ENCODE results near the gene PAK2.
"Not testable (repeated sequence)": the region's sequence is repeated elsewhere in the genome, so short reads cannot be mapped to it uniquely, and the experiment has no call there.

PAK2 gene

DNA sequence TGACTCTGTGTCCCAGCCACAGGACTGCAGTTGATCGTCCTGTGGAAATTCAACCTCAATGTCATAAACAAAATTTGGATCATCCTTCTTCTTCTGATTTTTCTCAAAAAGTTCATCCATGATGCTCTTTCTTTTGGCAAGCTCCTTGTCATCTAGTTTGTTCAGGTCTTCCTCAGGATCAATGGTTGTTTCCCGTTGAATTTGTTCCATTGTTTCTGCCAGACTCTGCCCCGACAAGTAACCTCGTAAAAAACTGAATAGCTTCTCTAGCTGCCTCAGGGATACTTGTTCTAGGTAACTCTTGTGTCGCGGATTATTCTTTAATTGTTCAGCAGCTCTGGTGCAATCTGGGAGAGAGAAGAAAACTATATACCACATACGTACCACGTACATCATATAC lies 32.1 kb upstream of the PAK2 start:
- Histone ChIP-seq H3K36me3 (ENCODE audit: control insufficient read depth, insufficient read depth, low read length) (no peaks in the 10 kb centered on the region), H2AK5ac (ENCODE audit: low read length) (no peak overlapping the region), H3K4ac (ENCODE audit: low read depth, low read length) (no peak overlapping the region), H2BK5ac (ENCODE audit: low read length) (no peak overlapping the region), H3K18ac (ENCODE audit: low read length) (no peak overlapping the region), H3K27ac (ENCODE audit: low read depth, low read length) (no peak overlapping the region), H3K79me1 (ENCODE audit: low read length) (no peaks in the 10 kb centered on the region), H3K4me2 (ENCODE audit: low read length) (no peak overlapping the region), H3K56ac (ENCODE audit: low read length) (no peak overlapping the region), H2BK120ac (ENCODE audit: low read depth, low read length) (no peak overlapping the region), H3K4me3 (ENCODE audit: low read length) (no peak overlapping the region), H4K5ac (ENCODE audit: low read length) (no peak overlapping the region), H3K4me1 (ENCODE audit: control insufficient read depth, low read depth, low read length) (no peaks in the 10 kb centered on the region), H3K79me2 (ENCODE audit: control insufficient read depth, insufficient read depth, low read length) (no peaks in the 10 kb centered on the region), H3K23ac (ENCODE audit: low read length) (no peak overlapping the region), H4K8ac (ENCODE audit: low read depth, low read length) (no peak overlapping the region), H3K27me3 (ENCODE audit: insufficient read depth, low read length, poor library complexity) (no peaks in the 10 kb centered on the region), H2BK15ac (replicated peaks; ENCODE audit: low read depth) (no peak overlapping the region), H3K9ac (ENCODE audit: low read length) (no peak overlapping the region)
- WGBS (ENCODE audit: extremely low coverage, insufficient coverage, low lambda C conversion rate), result 100% methylated on average over 2 of the region's 8 CpGs
- DNase-seq, result no peak

DNA sequence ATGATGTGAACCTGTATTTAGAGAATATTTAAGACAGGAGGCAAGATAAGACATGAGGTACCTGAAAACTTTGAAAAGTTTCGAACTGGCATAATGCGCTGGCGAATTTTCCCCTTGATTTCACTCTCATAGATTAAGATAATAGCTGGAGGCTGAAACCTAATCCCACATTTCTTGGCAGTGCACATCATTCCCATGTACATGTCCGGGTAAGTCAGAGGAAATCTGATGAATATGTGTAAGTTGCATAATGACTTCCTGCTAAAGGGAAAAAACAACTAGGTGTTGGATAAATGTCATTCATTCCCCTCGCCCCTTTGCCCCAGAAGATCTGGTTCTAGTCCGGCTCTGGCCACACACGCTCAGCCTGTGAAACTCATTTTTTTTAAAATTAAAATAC lies 31.2 kb upstream of the PAK2 start:
- H3K27me3 ChIP-seq (ENCODE audit: insufficient read depth, low read length, poor library complexity), result no peaks in the 10 kb centered on the region
- H2BK120ac ChIP-seq (ENCODE audit: low read depth, low read length), result no peak overlapping the region
- no peak overlapping the region for H3K4ac ChIP-seq (ENCODE audit: low read depth, low read length)
- no peak overlapping the region for H3K23ac ChIP-seq (ENCODE audit: low read length)
- no peaks in the 10 kb centered on the region for H3K36me3 ChIP-seq (ENCODE audit: control insufficient read depth, insufficient read depth, low read length)
- no peak overlapping the region for H3K9ac ChIP-seq (ENCODE audit: low read length)
- DNase-seq, result no peak
- H3K4me1 ChIP-seq (ENCODE audit: control insufficient read depth, low read depth, low read length), result no peaks in the 10 kb centered on the region
- H2AK5ac ChIP-seq (ENCODE audit: low read length), result no peak overlapping the region
- no peak overlapping the region for H3K56ac ChIP-seq (ENCODE audit: low read length)
- no peak overlapping the region for H4K8ac ChIP-seq (ENCODE audit: low read depth, low read length)
- WGBS (ENCODE audit: extremely low coverage, insufficient coverage, low lambda C conversion rate), result no CpG with 5 or more reads among the region's 7 CpGs
- H3K79me2 ChIP-seq (ENCODE audit: control insufficient read depth, insufficient read depth, low read length), result no peaks in the 10 kb centered on the region
- no peak overlapping the region for H4K5ac ChIP-seq (ENCODE audit: low read length)
- no peak overlapping the region for H3K27ac ChIP-seq (ENCODE audit: low read depth, low read length)
- no peak overlapping the region for H3K18ac ChIP-seq (ENCODE audit: low read length)
- H2BK15ac ChIP-seq (replicated peaks; ENCODE audit: low read depth), result no peak overlapping the region
- no peak overlapping the region for H2BK5ac ChIP-seq (ENCODE audit: low read length)
- no peaks in the 10 kb centered on the region for H3K79me1 ChIP-seq (ENCODE audit: low read length)
- no peak overlapping the region for H3K4me3 ChIP-seq (ENCODE audit: low read length)
- no peak overlapping the region for H3K4me2 ChIP-seq (ENCODE audit: low read length)

DNA sequence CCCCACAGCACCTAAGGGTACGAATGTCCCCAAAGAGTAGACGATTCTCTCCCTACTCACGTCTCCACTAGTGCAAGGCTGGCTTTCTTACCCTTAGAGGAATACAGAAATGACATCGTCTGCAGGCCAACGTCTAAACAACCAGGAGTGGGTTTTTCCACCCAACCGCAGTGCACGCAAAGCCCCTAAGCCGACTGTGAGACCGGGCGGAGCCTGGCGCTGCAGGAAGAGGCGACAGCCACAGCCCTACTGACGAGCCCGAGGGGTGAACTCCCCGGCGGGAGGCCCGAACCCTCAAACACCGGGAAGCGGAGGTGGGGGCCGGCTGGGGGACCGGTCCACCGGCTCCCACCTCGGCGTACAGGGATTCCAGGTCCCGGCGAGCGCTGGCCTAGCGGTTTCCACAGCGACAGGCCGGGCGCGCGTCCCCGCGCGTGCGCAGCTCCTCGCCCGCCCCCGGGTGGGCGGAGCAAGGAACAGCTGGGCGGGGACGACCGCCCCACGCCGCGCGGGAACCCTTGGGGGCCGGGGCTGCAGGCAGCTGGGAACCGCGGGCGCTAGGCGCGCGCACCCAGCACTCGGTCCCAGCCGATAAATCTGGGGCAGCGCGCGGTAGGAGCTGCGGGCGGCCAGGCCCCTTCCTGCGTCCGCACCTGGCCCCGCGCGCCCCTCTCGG lies 27.7 kb upstream of the PAK2 start, which contains the start of the genes CEP19 and PIGX:
Gene CEP19, minus strand, starts transcription at position 413 of the 676 bp plus-strand sequence. CDS start 3,593 bp downstream, outside the sequence.
Gene PIGX, plus strand, starts transcription at position 540 of the 676 bp plus-strand sequence.
- H4K8ac ChIP-seq (ENCODE audit: low read depth, low read length), result no peak within 1 kb of the TSS
- H3K4me3 ChIP-seq (ENCODE audit: low read length), result peak within 1 kb of the TSS; percentile 75

DNA sequence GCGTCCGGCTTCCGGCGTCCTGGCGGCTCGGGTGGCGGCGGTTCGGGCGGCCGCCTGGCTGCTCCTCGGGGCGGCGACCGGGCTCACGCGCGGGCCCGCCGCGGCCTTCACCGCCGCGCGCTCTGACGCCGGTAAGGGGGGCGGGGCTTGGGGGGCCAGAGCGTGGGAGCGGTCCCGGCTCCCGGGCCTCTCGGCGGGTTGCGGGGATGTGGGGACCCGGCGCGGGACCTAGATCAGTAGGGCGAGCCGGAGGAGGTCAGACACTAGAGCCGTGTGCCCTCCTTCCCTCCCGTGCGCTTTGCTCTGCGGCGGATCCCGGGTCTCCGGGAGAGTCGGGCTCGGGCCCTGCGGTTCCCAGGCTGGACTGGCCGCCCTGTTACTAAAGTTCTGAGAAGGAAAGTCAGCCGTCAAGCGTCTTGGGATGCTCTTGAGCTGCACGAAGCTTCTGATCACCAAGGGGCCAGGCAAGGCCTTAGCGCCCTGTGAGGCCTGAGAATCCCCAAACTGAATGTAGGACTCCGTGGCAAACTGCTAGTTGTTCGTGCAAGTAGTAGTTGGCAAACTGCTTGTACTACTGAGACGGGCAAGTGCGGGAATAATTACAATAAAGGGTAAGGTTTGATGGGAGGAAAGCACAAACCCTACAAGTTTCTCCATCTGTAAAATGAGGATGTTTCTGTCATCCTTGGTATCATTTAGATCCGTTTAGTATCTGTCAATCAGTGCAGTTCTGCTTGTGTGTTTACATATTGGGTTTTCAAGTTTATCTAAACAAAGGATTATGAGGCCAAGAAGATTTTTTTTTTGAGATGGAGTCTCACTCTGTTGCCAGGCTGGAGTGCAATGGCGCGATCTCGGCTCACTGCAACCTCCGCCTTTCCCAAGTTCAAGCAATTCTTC lies 26.9 kb upstream of the PAK2 start:
- Histone ChIP-seq H3K79me2 (ENCODE audit: control insufficient read depth, insufficient read depth, low read length) (no peaks in the 10 kb centered on the region), H4K5ac (ENCODE audit: low read length) (no peak overlapping the region), H3K4me1 (ENCODE audit: control insufficient read depth, low read depth, low read length) (no peaks in the 10 kb centered on the region), H3K4me3 (ENCODE audit: low read length) (peak overlapping the region; percentile 75), H3K56ac (ENCODE audit: low read length) (peak overlapping the region; percentile 93), H3K79me1 (ENCODE audit: low read length) (no peaks in the 10 kb centered on the region), H2AK5ac (ENCODE audit: low read length) (no peak overlapping the region), H3K27me3 (ENCODE audit: insufficient read depth, low read length, poor library complexity) (no peaks in the 10 kb centered on the region), H3K23ac (ENCODE audit: low read length) (no peak overlapping the region), H3K18ac (ENCODE audit: low read length) (peak overlapping the region; percentile 95), H3K27ac (ENCODE audit: low read depth, low read length) (peak overlapping the region; percentile 7), H3K4me2 (ENCODE audit: low read length) (peak overlapping the region; percentile 37), H2BK120ac (ENCODE audit: low read depth, low read length) (no peak overlapping the region), H3K9ac (ENCODE audit: low read length) (peak overlapping the region; percentile 62), H2BK15ac (replicated peaks; ENCODE audit: low read depth) (no peak overlapping the region), H2BK5ac (ENCODE audit: low read length) (no peak overlapping the region), H3K36me3 (ENCODE audit: control insufficient read depth, insufficient read depth, low read length) (no peaks in the 10 kb centered on the region), H3K4ac (ENCODE audit: low read depth, low read length) (peak overlapping the region; percentile 86), H4K8ac (ENCODE audit: low read depth, low read length) (no peak overlapping the region)
- WGBS (ENCODE audit: extremely low coverage, insufficient coverage, low lambda C conversion rate), result no CpG with 5 or more reads among the region's 64 CpGs
- DNase-seq, result peak; percentile 63

More for the DNA sequence above, 27.7 kb upstream of the PAK2 start, which contains the start of the genes CEP19 and PIGX:
- H3K9ac ChIP-seq (ENCODE audit: low read length), result peak within 1 kb of the TSS; percentile 62
- no peaks in the 10 kb centered on the region for H3K36me3 ChIP-seq (ENCODE audit: control insufficient read depth, insufficient read depth, low read length)
- peak within 1 kb of the TSS; percentile 93 for H3K56ac ChIP-seq (ENCODE audit: low read length)
- no peak within 1 kb of the TSS for H4K5ac ChIP-seq (ENCODE audit: low read length)
- no peak within 1 kb of the TSS for H2BK5ac ChIP-seq (ENCODE audit: low read length)
- no peak within 1 kb of the TSS for H2BK120ac ChIP-seq (ENCODE audit: low read depth, low read length)
- H3K4ac ChIP-seq (ENCODE audit: low read depth, low read length), result peak within 1 kb of the TSS; percentile 86
- H3K4me1 ChIP-seq (ENCODE audit: control insufficient read depth, low read depth, low read length), result no peaks in the 10 kb centered on the region
- peak within 1 kb of the TSS; percentile 37 for H3K4me2 ChIP-seq (ENCODE audit: low read length)
- no CpG with 5 or more reads among the region's 68 CpGs for WGBS (ENCODE audit: extremely low coverage, insufficient coverage, low lambda C conversion rate)
- H3K79me1 ChIP-seq (ENCODE audit: low read length), result no peaks in the 10 kb centered on the region
- H3K18ac ChIP-seq (ENCODE audit: low read length), result peak within 1 kb of the TSS; percentile 95
- H2AK5ac ChIP-seq (ENCODE audit: low read length), result no peak within 1 kb of the TSS
- H3K79me2 ChIP-seq (ENCODE audit: control insufficient read depth, insufficient read depth, low read length), result no peaks in the 10 kb centered on the region
- peak within 1 kb of the TSS; percentile 7 for H3K27ac ChIP-seq (ENCODE audit: low read depth, low read length)
- H3K27me3 ChIP-seq (ENCODE audit: insufficient read depth, low read length, poor library complexity), result no peaks in the 10 kb centered on the region
- H3K23ac ChIP-seq (ENCODE audit: low read length), result no peak within 1 kb of the TSS
- peak; percentile 66 for DNase-seq
- no peak within 1 kb of the TSS for H2BK15ac ChIP-seq (replicated peaks; ENCODE audit: low read depth)

DNA sequence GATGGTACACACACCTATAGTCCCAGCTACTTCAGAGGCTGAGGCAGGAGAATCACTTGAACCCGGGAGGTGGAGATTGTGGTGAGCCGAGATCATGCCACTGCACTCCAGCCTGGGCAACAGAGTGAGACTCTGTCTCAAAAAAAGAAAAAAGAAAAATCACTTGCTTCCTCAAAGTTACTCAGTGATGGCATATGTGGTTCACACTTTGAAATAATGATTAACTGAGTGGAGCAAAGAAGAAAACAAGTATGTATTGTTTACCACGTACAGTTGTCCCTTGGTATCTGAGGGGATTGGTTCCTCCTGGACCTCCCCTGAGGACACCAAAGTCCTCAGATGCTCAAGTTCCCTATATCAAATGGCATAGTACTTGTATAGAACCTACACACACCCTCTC lies 22.5 kb upstream of the PAK2 start:
- H3K4me1 ChIP-seq (ENCODE audit: control insufficient read depth, low read depth, low read length); H3K79me2 ChIP-seq (ENCODE audit: control insufficient read depth, insufficient read depth, low read length); H3K36me3 ChIP-seq (ENCODE audit: control insufficient read depth, insufficient read depth, low read length); H3K4me3 ChIP-seq (ENCODE audit: low read length); H4K5ac ChIP-seq (ENCODE audit: low read length); H3K18ac ChIP-seq (ENCODE audit: low read length); H3K4me2 ChIP-seq (ENCODE audit: low read length); H3K27me3 ChIP-seq (ENCODE audit: insufficient read depth, low read length, poor library complexity); H4K8ac ChIP-seq (ENCODE audit: low read depth, low read length); H3K56ac ChIP-seq (ENCODE audit: low read length); H3K27ac ChIP-seq (ENCODE audit: low read depth, low read length); H2BK15ac ChIP-seq (replicated peaks; ENCODE audit: low read depth); H2BK120ac ChIP-seq (ENCODE audit: low read depth, low read length); H3K23ac ChIP-seq (ENCODE audit: low read length); DNase-seq; H3K4ac ChIP-seq (ENCODE audit: low read depth, low read length); H2BK5ac ChIP-seq (ENCODE audit: low read length); H3K9ac ChIP-seq (ENCODE audit: low read length); H2AK5ac ChIP-seq (ENCODE audit: low read length); H3K79me1 ChIP-seq (ENCODE audit: low read length): not testable (repeated sequence)
- WGBS (ENCODE audit: extremely low coverage, insufficient coverage, low lambda C conversion rate), result no CpG with 5 or more reads among the region's 3 CpGs

Measured in mesendoderm (in vitro differentiated cells).